ENCODE measurements around the gene TCFL5.

GRCh38 chr20:62888406-62888805, 26.8 kb upstream of the TCFL5 start:
- TF ChIP-seq CTCF (IDR thresholded peaks at IDR 0.05; ENCODE audit: borderline replicate concordance, extremely low read depth, low read length, poor library complexity, severe bottlenecking) = no peak
- no peak for TF ChIP-seq EZH2 (IDR thresholded peaks at IDR 0.05; ENCODE audit: borderline replicate concordance, low read depth, low read length, severe bottlenecking)

Measured in DND-41 (cell line).